Stromal cell of bone marrow (primary cell): ENCODE results near the gene VENTX.

Experiments
- DNase-seq: peaks from one replicate; pipeline ENCODE4 v3.0.0-alpha.2; 2012; ENCODE audit warnings: low read depth

The VENTX gene

DNA sequence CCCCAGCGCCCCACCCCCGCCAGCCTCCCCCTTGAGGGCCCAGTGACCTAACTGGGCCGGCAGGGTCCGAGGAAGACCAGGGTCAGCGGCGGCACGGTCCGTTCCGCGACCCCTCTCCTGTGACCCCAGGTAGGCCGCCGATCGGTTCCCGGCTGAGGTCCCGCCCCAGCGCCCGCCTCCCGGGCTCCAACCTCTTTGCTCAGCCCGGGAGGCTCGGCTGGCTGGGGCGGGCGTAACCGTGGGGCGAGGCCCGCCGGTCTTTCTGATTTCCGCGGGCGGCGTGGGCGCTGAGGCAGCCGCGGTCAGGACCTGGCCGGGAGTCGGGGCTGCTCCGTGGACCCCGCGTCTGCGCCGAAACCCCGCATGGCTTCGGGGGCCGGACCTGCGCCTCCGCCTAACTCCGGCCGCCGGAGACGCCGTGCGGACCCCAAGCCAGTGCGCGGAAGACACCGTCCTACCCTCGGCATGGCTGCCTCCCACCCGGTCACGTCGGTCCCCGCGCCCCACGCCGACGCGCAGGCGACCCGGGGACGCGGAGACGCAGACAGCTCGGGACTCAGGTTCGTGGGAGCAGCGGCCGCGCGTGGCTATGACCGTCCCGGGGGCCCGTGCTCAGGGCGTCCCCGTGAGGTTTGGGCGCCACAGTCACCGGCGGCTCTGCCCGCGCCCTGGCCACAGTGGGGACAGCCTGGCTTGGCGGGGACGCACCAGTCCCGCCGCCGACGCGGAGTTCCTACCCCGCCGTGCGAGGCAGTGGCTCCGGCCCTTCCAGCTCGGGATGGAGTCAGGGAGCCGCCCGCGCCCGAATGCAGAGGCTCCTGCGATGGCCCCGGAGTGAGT lies 1.0 kb upstream of the VENTX start:
- no peak for DNase-seq

DNA sequence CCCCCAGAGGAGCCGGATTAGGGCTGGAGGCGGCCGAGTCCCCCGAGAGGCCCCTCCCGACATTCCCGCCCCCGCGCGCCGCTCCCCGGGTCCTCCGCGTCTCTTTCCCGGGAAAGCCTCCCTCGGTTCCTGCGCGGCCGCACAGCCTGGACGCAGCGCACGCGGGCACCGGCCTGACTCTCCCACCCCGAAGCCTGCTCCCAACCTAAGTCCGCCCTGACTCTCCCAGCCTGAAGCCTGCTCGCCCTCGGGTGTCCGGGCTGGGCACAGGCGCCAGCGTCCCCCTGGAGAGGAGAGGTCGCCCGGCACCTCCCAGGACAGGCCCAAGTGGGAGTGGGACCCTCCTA lies 441 bp upstream of the VENTX start:
- no peak for DNase-seq

DNA sequence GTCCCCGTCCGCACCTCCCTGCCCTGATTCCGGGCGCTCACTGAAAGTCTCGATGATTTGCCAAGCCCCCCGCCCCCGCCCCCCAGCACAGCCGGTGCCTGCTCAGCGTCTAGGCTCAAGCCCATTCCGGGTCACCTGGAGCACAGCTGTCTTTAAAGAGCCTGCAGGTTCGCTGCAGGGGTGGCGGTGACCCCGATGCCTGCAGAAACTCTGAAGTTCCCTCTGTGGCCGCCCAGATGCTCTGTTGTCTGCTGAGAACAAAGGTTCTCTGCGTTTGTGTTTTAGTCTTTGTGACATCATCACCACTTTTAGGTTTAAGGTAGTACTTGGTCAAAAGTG lies 780 bp downstream of the VENTX start:
- DNase-seq = no peak

DNA sequence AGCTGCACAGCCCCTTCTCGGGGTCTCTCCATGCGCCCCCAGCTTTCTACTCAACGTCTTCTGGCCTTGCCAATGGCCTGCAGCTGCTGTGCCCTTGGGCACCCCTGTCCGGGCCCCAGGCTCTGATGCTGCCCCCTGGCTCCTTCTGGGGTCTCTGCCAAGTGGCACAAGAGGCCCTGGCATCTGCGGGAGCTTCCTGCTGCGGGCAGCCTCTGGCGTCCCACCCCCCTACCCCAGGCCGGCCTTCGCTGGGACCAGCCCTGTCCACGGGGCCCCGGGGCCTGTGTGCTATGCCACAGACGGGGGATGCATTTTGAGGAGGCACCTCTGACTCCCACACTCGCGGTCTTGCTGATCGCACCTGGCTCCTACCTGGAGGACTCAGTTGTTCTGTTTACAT lies 2.3 kb downstream of the VENTX start:
- DNase-seq = no peak

GRCh38 chr10:133241501-133242205 lies 4.0 kb downstream of the VENTX start:
- no peak for DNase-seq

DNA sequence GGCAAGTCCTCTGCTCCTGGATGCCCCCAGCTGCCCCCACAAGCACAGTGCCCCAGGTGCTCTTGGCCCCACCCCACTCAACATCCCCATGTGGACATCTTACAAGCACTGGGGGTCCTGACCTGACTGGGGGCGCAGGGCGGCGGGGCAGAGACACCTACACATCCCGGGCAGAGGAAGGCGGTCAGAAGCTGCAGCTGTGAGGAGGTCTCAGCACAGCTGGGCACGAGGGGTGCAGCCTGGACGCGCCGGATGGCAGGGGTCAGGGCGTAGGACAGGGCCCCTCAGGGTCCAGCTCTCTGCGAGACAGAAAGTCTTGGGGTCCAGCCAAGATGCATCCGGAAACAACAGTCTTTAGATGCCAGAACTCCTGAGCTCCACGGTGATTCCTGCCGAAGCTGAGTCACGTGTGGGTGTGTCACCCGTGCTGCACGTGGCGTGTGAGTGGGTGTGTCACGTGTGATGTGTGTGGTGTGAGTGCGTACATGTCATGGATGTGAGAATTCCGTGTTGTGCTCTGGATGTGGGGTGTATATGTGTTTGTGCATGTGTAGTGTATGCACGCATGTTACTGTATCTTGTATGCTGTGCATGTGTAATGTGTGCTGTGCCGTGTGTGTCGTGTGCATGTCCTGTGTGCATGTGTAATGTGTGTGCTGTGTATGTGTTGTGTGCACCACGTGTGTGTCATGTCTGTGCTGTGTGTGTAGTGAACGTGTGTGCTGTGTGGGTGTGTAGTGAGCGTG lies 5.1 kb downstream of the VENTX start:
- DNase-seq = no peak

DNA sequence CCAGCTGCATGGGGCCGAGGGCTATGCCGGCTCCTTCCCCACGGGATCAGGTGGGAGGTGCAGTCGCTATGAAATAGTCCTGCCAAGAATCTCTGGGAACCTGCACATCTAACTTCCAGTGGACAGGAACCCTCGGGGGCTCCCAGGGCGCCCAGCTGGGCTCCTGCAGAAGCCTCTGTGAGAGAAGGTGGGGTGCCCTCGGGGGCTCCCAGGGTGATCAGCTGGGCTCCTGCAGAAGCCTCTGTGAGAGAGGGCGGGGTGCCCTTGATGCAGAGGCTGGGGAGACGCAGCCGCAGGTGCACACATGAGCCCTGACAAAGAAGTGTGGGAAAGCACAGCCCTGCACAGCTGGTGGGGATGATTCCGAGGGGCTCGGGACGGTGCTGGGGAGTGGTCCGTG lies 5.9 kb downstream of the VENTX start:
- DNase-seq = no peak

DNA sequence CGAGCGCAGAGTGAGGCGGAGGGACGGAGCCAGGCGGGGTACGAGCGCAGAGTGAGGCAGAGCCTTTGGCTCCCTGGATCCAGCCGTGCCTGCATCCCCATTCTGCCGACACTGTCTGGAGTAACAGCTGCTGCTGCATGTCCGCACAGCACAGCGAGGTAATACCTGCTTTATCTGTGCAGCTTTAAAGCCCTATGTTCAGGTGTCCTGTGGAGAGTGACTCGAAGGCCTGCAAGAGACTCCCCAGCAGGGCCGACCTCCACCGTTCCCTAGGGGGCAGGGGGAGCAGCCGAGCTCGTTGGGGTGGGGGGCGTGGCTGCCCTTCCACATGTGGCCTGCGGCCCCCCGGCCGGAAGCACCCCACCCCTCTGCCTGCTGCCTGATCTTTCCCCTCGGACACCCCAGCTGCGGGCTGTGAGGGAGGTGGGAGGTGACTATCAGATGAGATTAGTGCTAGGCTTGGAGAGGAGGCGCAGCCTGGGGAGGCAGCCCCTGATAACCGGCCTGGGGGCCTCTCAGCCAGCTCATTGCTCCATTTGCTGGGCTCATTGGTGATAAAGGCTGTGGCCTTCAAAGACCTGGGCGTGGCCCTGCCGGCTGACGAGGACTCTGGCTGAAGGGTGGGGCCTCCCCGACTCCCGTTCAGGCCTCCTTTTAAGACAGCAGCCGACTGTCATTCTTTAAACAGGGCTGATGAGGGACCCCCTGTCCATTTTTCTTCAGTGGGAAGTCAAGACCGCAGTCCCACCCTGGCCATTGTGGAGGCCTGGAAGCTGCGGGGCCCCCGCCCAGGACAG lies 8.0 kb downstream of the VENTX start:
- DNase-seq = no peak

DNA sequence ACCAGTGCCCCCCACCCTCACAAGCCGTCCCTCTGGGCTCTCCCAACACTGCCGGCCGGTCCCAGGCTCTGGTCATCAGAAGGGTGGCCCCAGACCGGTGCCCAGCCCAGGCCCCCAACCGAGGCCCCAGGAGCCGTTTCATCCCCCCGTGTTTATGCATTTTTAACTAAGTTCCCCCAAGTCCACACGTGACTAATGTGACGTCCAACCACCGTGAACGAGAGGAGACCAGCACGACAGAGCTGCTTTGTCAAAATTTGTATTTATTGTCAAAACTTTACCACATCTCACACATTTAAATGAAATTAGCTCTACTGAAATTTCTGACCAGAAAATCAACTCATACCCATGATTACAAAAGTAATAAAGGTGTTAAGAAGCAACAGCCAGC lies 8.6 kb downstream of the VENTX start:
- no peak for DNase-seq

DNA sequence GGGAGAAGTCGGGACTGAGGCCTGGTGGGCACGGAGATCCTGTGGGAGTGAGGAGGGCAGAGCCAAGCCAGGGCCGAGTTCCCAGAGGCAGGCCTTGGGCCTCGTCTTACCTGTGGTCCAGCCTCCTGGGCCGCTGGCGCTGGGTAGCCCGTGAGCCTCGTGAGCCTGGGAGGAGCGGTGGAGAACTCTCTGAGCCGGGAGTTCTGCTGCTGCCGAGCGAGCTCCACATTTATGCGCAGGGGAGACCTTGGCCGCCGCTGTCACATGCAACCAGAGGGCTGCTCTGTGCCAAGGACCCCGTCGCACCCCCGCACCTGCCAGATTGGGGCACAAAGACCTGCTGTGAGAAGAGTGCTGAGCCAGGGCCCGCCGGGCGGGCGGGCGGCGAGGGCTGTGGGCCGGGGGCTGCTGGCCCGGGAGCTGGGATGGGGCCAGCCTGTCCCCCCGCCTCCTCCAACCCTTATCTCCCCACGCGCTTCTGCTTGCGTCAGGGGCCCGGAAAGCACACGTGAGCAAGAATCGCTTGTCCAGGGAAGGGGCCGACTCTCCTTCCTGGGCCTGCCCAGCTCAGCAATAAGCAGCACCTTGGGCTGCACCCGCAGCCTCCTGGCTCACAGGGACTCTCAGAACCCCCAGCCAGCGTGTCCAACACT lies 10.2 kb downstream of the VENTX start:
- no peak for DNase-seq

- DNase-seq = no peak
Observed at GRCh38 chr10:133248334-133248715, 10.7 kb downstream of the VENTX start.

- DNase-seq = no peak
Observed at GRCh38 chr10:133249094-133249780, 11.6 kb downstream of the VENTX start.

DNA sequence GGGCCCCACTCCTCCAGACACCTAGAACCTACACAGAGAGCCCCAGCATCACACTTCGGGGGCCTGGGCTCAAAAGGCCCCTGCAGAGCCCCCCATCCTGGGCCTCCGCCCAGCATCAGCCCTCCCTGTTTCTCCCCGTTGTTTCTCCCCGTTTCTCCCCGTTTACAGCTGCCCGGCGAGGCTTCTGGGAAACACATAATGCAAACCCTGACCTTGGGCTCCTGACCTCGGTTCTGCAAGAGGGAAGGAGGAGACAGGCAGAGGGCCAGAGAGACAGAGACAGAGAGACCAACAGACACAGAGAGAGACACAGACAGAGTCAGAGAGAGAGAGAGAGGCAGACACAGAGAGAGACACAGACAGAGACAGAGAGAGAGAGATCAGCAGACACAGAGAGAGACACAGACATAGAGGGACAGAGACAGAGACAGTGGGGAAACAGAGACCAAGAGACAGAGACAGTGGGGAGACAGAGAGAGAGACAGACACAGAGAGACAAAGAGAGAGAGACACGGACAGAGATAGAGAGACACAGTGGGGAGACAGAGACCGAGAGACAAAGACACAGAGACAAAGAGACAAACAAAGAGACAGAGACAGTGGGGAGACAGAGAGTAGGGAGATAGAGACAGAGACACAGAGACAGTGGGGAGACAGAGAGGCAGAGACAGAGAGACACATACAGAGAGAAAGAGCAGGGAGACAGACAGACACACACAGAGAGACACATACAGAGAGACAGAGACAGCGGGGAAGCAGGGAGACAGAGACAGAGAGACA lies 12.5 kb downstream of the VENTX start:
- DNase-seq = no peak

DNA sequence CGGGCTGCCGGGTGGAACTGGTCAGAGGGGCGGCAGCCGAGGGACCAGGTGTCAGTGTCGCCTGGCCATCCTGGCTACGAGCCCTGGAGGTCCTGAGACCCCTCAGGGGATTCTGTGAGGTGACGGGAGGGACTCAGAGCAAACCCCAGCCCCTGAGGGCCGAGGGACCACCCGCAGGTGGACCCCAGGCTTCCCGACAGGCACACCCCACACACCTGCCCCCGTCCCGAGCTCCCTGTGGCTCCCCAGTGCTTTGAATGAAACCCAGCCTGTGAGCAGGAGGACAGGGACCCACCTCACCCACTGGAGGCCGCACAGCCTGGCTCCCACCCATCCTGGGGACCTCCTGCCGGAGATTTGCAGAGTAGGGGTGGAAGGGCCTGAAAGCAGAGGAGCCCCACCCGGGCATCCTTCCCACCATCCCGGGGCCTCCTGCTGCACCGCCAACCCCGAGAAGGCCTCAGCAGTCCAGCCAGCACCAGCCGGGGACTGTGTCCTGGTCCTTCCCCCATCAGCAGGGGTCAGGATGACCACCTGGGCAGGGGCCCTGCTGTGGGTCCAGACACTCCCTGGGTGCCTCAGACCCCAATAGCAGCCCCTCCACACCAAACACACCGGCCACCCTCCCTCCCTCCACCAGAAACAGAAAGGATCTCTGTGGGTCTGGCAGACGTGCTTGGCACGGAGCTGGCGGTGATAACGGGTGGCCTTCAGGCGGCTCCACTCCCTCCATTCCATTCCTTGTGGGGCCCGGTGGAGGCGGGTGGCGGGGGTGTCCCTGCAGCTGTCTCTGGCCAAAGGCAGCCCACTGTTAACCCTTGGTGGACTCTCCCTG lies 13.9 kb downstream of the VENTX start:
- DNase-seq = no peak

DNA sequence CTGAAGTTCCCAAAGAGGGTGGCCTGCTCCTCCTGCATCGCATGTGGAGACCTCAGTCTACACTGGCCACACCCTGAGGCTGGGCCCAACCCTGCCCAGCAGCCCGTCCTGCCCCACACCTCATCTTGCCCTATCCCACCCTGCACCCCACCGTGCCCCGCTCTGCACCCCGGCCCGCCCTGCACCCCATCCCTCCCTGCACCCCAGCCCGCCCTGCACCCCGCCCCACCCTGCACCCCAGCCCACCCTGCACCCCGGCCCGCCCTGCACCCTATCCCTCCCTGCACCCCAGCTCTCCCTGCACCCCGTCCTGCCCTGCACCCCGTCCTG lies 14.5 kb downstream of the VENTX start:
- no peak for DNase-seq

GRCh38 chr10:133253361-133253955 lies 15.8 kb downstream of the VENTX start:
- no peak for DNase-seq

DNA sequence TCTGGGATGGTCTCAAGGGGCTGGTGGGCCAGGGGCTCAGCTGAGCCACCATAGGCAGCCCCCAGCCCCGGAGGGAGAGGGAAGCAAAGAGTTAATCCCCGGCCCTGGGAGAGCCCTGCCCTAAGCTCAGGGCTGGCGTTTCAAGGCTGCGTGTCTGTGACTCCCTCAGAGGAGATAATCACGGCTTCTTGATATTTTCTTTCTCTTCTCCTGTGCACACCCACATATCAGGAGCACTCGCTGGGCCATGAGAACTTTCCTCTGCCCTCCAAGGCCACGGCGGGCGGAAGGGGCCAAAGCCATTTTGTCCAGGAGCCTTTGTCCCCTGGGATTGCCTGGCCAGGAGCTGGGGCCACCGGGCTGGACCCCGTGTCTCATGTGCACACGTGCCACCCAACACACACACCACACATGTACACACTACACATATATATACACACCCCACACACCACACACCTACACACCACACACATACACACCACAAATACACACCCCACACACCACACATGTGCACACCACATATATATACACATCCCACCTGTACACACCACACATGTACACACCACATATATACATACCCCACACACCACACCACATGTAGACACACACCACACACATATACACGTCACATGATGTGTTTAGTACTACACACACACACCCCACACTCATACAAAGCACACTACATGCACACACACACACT lies 16.9 kb downstream of the VENTX start:
- DNase-seq = no peak

GRCh38 chr10:133255323-133255722 lies 17.7 kb downstream of the VENTX start:
- DNase-seq = no peak
